Measurements from ENCODE around the gene SRBD1. TPM values are rescaled to one million over a fixed set of nuclear protein-coding genes. Genes with fewer than 3 reads are reported as not detected.

SRBD1 gene
- total and polyA plus RNA-seq, 2 donors (not counting 1 experiment from before 2014, with no cell fraction given) = 9.6 to 18.7 TPM

GRCh38 chr2:45339253-45339652 lies 271.8 kb downstream of the SRBD1 start:
- peaks cover 24% of the 10 kb centered on the region for H3K27me3 ChIP-seq (ENCODE audit: control insufficient read depth, insufficient read depth, low read length)
- no peak overlapping the region for H2AFZ ChIP-seq (ENCODE audit: low read length)
- no peak for TF ChIP-seq EZH2 (IDR thresholded peaks at IDR 0.05; ENCODE audit: low read length, missing control alignments)
- no peak for TF ChIP-seq CTCF (conservative IDR thresholded peaks at IDR 0.05 in 1 of 2, IDR thresholded peaks at IDR 0.05 in 1 of 2; ENCODE audit: low read depth in 1 of 2, low read length in 2 of 2)

More at GRCh38 chr2:45339253-45339652, 271.8 kb downstream of the SRBD1 start:
- Histone ChIP-seq H3K36me3 (ENCODE audit: control insufficient read depth, insufficient read depth, low read length) (no peaks in the 10 kb centered on the region), H4K20me1 (ENCODE audit: control insufficient read depth, extremely low read depth, insufficient read depth, low read length) (no peaks in the 10 kb centered on the region), H3K4me3 (replicated peaks in 1 of 4; ENCODE audit: control extremely low read depth in 1 of 4, insufficient read depth in 1 of 4, low read depth in 3 of 4, low read length in 4 of 4) (no peak overlapping the region), H3K79me2 (ENCODE audit: control insufficient read depth, insufficient read depth, low read length) (no peaks in the 10 kb centered on the region), H3K9me3 (ENCODE audit: control insufficient read depth, insufficient read depth, low read depth, low read length) (no peaks in the 10 kb centered on the region), H3K4me1 (ENCODE audit: control insufficient read depth, extremely low read depth, insufficient read depth, low read length) (no peaks in the 10 kb centered on the region), H3K9ac (ENCODE audit: insufficient read depth, low read length) (no peak overlapping the region), H3K27ac (ENCODE audit: insufficient read depth, low read length) (no peak overlapping the region), H3K4me2 (ENCODE audit: extremely low read depth, insufficient read depth, low read length) (no peak overlapping the region)
- no peak for DNase-seq (ENCODE audit: low read depth in 2 of 2)

Other genes with a start within 250 kb of the SRBD1 start
- gene PRKCE, start 40.4 kb upstream of the SRBD1 start, total RNA-seq = 12.3 and 19.0 TPM in 2 replicates
- 9.4 and 14.1 TPM in 2 replicates for gene PRKCE, start 40.4 kb upstream of the SRBD1 start, polyA plus RNA-seq

Measured in fibroblast of lung (primary cell).